Measurements from ENCODE around the gene RC3H2. TPM values are rescaled to one million over a fixed set of nuclear protein-coding genes. Genes with fewer than 3 reads are reported as not detected.

Gene RC3H2
- total and polyA plus RNA-seq, 2 of the 8 experiments (the other 6 are each of a cell fraction or from before 2014, with no cell fraction given) = 11.2 to 38.4 TPM

DNA sequence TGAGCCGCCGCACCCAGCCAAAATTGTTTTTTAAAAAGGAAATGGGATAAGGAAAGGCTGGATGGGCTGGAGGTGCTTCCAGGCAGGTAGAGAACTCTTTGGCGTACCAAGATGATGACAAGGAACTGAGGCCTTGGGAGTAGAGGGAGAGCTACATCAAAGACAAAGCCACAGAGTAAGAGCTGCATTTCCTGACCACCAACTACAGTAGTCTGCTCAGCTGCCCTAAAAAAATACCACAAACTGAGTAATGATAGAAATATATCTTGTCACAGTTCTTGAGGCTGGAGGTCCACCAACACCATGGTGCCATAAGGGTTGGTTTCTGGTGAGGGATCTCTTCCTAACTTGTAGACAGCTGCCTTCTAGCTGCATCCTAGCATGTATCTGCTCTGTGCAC is 97.0 kb downstream of the RC3H2 start:
- no peak for DNase-seq (ENCODE audit: low read depth in 1 of 2, low spot score in 2 of 2)
- peaks cover 0 to 3% (median 2%) of the 10 kb centered on the region in 4 experiments; a peak in 4 of 7 replicates for H3K4me1 ChIP-seq (replicated peaks in 1 of 4; ENCODE audit: control insufficient read depth in 3 of 4, insufficient read depth in 4 of 4, low read length in 3 of 4)
- 0 out of 2 replicates have a peak overlapping the region, but pooled peaks have one; percentile 60 for H2BK12ac ChIP-seq (ENCODE audit: low read depth, low read length)
- no peak overlapping the region for H2AFZ ChIP-seq (ENCODE audit: low read length)
- no peak overlapping the region for H4K5ac ChIP-seq (ENCODE audit: insufficient read length, low read depth, low read length)
- H4K20me1 ChIP-seq (replicated peaks in 1 of 2; ENCODE audit: control insufficient read depth in 1 of 2, insufficient read depth in 2 of 2, low read length in 2 of 2) = no peaks in the 10 kb centered on the region
- no peak overlapping the region for H3K56ac ChIP-seq (replicated peaks; ENCODE audit: insufficient read length, low read depth, low read length)
- no peak for FAIRE-seq
- no peak overlapping the region for H4K91ac ChIP-seq (replicated peaks; ENCODE audit: insufficient read length, low read length)
- no peak overlapping the region for H3K9ac ChIP-seq (replicated peaks in 1 of 4; ENCODE audit: extremely low read depth in 1 of 4, low read depth in 3 of 4, low read length in 3 of 4)
- H3K4me3 ChIP-seq (ENCODE audit: extremely low read depth in 1 of 4, insufficient read depth in 2 of 4, low read depth in 3 of 4, low read length in 4 of 4) = no peak overlapping the region
- H3K9me3 ChIP-seq (ENCODE audit: insufficient read depth in 2 of 2, low read depth in 1 of 2, low read length in 1 of 2) = peaks cover 16 to 18% of the 10 kb centered on the region in 2 experiments
- no peak overlapping the region for H3K23ac ChIP-seq (ENCODE audit: insufficient read length)
- no peaks in the 10 kb centered on the region for H3K27me3 ChIP-seq (replicated peaks in 1 of 4; ENCODE audit: control insufficient read depth in 3 of 4, extremely low read depth in 1 of 4, insufficient read depth in 3 of 4, low read length in 3 of 4)
- H3K14ac ChIP-seq (ENCODE audit: insufficient read length) = no peak overlapping the region
- H3K79me1 ChIP-seq (ENCODE audit: low read depth, low read length) = no peaks in the 10 kb centered on the region
- no peak for TF ChIP-seq ZNF274 (IDR thresholded peaks at IDR 0.05; ENCODE audit: borderline replicate concordance, extremely low read depth, low read length)
- no peak for TF ChIP-seq SAP30 (IDR thresholded peaks at IDR 0.05; ENCODE audit: insufficient read depth, insufficient replicate concordance, low read length)
- TF ChIP-seq EZH2 (IDR thresholded peaks at IDR 0.05; ENCODE audit: low read depth, low read length, severe bottlenecking) = no peak
- TF ChIP-seq CBX8 (IDR thresholded peaks at IDR 0.05; ENCODE audit: borderline replicate concordance, low read depth, low read length) = no peak
- TF ChIP-seq JUN (IDR thresholded peaks at IDR 0.05; ENCODE audit: low read depth, low read length) = no peak
- no peak for TF ChIP-seq RXRA (IDR thresholded peaks at IDR 0.05; ENCODE audit: insufficient read depth, low read depth, low read length)
- TF ChIP-seq CBX5 (IDR thresholded peaks at IDR 0.05; ENCODE audit: low read depth, low read length) = no peak
- TF ChIP-seq GABPA (IDR thresholded peaks at IDR 0.05; ENCODE audit: borderline replicate concordance, insufficient read depth, low read length) = no peak
- TF ChIP-seq SUZ12 (IDR thresholded peaks at IDR 0.05; ENCODE audit: low read length) = no peak
- no peak for TF ChIP-seq CREB1 (IDR thresholded peaks at IDR 0.05)
- no peak for TF ChIP-seq SP2 (IDR thresholded peaks at IDR 0.05; ENCODE audit: low read length)
- TF ChIP-seq CTBP2 (IDR thresholded peaks at IDR 0.05; ENCODE audit: borderline replicate concordance, insufficient read depth, insufficient read length, low read length) = no peak
- no peak overlapping the region for H2BK15ac ChIP-seq (ENCODE audit: low read length)
- H3K36me3 ChIP-seq (ENCODE audit: control insufficient read depth in 2 of 4, insufficient read depth in 4 of 4, low read length in 3 of 4) = no peaks in the 10 kb centered on the region
- no peak overlapping the region for H4K8ac ChIP-seq (ENCODE audit: extremely low read depth, insufficient read depth, low read length)
- no peak overlapping the region for H3K4me2 ChIP-seq (ENCODE audit: insufficient read depth in 1 of 2, low read depth in 2 of 2, low read length in 2 of 2)
- H3K79me2 ChIP-seq (ENCODE audit: control insufficient read depth in 1 of 2, insufficient read depth in 2 of 2, low read length in 2 of 2) = no peaks in the 10 kb centered on the region
- no peak overlapping the region for H3K27ac ChIP-seq (ENCODE audit: low read depth, low read length)
- H3K23me2 ChIP-seq (ENCODE audit: low read depth, low read length) = no peaks in the 10 kb centered on the region
- no peak overlapping the region for H2BK5ac ChIP-seq (ENCODE audit: low read depth, low read length)
- no peak overlapping the region for H3K4ac ChIP-seq (replicated peaks; ENCODE audit: insufficient read length, low read depth, low read length)
- H2BK120ac ChIP-seq (replicated peaks; ENCODE audit: low read depth, low read length) = no peak overlapping the region
- no peak overlapping the region for H2AK5ac ChIP-seq (ENCODE audit: low read depth, low read length)
- ChIA-PET CTCF (ENCODE audit: partially characterized antibody) (interaction anchor here (0.7 to 6.3 kb wide), 11 partner anchors 272 to 710 kb away, joined by 3 to 61 read pairs (median 5); no protein-coding TSS in a partner anchor), POLR2A (ENCODE audit: partially characterized antibody) (interaction anchor here (1.2 kb wide), 1 partner anchor 345 kb away, joined by 3 read pairs; no protein-coding TSS in a partner anchor)
- H3K18ac ChIP-seq (ENCODE audit: extremely low read depth, low read length) = no peak overlapping the region
- 96% methylated on average over 3 of the region's 3 CpGs; no CpG with 5 or more reads in 1 of the 2 experiments for WGBS, 2 experiments (ENCODE audit: extremely low coverage in 1 of 2, insufficient coverage in 1 of 2, insufficient read length in 1 of 2, insufficient replicate concordance in 2 of 2, low coverage in 1 of 2, low lambda C conversion rate in 2 of 2, missing lambda C conversion rate in 1 of 2)
- no peak overlapping the region for H2BK20ac ChIP-seq (ENCODE audit: low read length)
